ENCODE measurements around the gene ATG9A. TPM values are rescaled to one million over a fixed set of nuclear protein-coding genes. Genes with fewer than 3 reads are reported as not detected.

The ATG9A gene
- total and polyA plus RNA-seq, 2 of the 8 experiments (the other 6 are each of a cell fraction or from before 2014, with no cell fraction given), result 43.6 to 66.8 TPM

DNA sequence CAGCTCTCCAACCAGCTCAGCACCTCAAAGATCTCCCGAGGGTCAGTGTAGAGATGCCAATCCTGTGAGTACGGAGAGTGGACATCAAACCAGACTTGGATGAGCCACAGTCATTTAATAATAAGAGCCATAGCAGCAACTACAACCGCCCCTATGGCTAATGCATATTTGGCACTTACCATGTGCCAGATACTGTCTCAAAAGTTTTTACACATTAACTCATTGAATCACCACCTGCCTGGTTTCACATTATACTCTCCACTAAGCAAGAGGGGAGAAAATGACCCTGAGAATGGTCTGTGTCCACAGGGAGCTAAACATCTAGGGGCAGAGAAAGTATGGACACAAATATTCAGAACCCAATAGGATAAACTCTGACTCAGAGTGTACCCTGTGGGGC lies 55.3 kb downstream of the ATG9A start:
- Histone ChIP-seq H3K79me2 (ENCODE audit: control insufficient read depth in 1 of 2, insufficient read depth in 2 of 2, low read length in 2 of 2) (peaks cover 0 to 5% of the 10 kb centered on the region in 2 experiments; a peak in 1 of 4 replicates), H4K20me1 (replicated peaks in 1 of 2; ENCODE audit: control insufficient read depth in 1 of 2, insufficient read depth in 2 of 2, low read length in 2 of 2) (peaks cover 0 to 4% of the 10 kb centered on the region in 2 experiments), H2AK5ac (ENCODE audit: low read depth, low read length) (no peak overlapping the region), H4K5ac (ENCODE audit: insufficient read length, low read depth, low read length) (no peak overlapping the region), H4K8ac (ENCODE audit: extremely low read depth, insufficient read depth, low read length) (no peak overlapping the region), H3K56ac (replicated peaks; ENCODE audit: insufficient read length, low read depth, low read length) (no peak overlapping the region), H4K91ac (replicated peaks; ENCODE audit: insufficient read length, low read length) (no peak overlapping the region), H3K23ac (ENCODE audit: insufficient read length) (no peak overlapping the region), H3K27me3 (replicated peaks in 1 of 4; ENCODE audit: control insufficient read depth in 3 of 4, extremely low read depth in 1 of 4, insufficient read depth in 3 of 4, low read length in 3 of 4) (no peaks in the 10 kb centered on the region), H3K4ac (replicated peaks; ENCODE audit: insufficient read length, low read depth, low read length) (no peak overlapping the region), H2BK15ac (ENCODE audit: low read length) (no peak overlapping the region), H3K18ac (ENCODE audit: extremely low read depth, low read length) (no peak overlapping the region), H2BK5ac (ENCODE audit: low read depth, low read length) (no peak overlapping the region), H3K4me2 (ENCODE audit: insufficient read depth in 1 of 2, low read depth in 2 of 2, low read length in 2 of 2) (no peak overlapping the region), H3K23me2 (ENCODE audit: low read depth, low read length) (peaks cover 11% of the 10 kb centered on the region; the same call in 1 of the 2 replicates), H2BK12ac (ENCODE audit: low read depth, low read length) (no peak overlapping the region), H2BK20ac (ENCODE audit: low read length) (no peak overlapping the region), H3K79me1 (ENCODE audit: low read depth, low read length) (peaks cover 6% of the 10 kb centered on the region), H2AFZ (ENCODE audit: low read length) (no peak overlapping the region), H3K14ac (ENCODE audit: insufficient read length) (no peak overlapping the region), H3K27ac (ENCODE audit: low read depth, low read length) (no peak overlapping the region), H3K9ac (replicated peaks in 1 of 4; ENCODE audit: extremely low read depth in 1 of 4, low read depth in 3 of 4, low read length in 3 of 4) (no peak overlapping the region), H3K4me3 (ENCODE audit: extremely low read depth in 1 of 4, insufficient read depth in 2 of 4, low read depth in 3 of 4, low read length in 4 of 4) (no peak overlapping the region), H3K9me3 (ENCODE audit: insufficient read depth in 2 of 2, low read depth in 1 of 2, low read length in 1 of 2) (no peaks in the 10 kb centered on the region), H3K4me1 (replicated peaks in 1 of 4; ENCODE audit: control insufficient read depth in 3 of 4, insufficient read depth in 4 of 4, low read length in 3 of 4) (peaks cover 0 to 12% (median 6%) of the 10 kb centered on the region in 4 experiments; a peak in 6 of 7 replicates), H2BK120ac (replicated peaks; ENCODE audit: low read depth, low read length) (no peak overlapping the region), H3K36me3 (ENCODE audit: control insufficient read depth in 2 of 4, insufficient read depth in 4 of 4, low read length in 3 of 4) (peaks cover 0 to 7% (median 3%) of the 10 kb centered on the region in 4 experiments; a peak in 2 of 8 replicates)
- 79% methylated on average over 3 of the region's 3 CpGs; no CpG with 5 or more reads in 1 of the 2 experiments for WGBS, 2 experiments (ENCODE audit: extremely low coverage in 1 of 2, insufficient coverage in 1 of 2, insufficient read length in 1 of 2, insufficient replicate concordance in 2 of 2, low coverage in 1 of 2, low lambda C conversion rate in 2 of 2, missing lambda C conversion rate in 1 of 2)
- FAIRE-seq (no peak), DNase-seq (ENCODE audit: low read depth in 1 of 2, low spot score in 2 of 2) (no peak)
- ChIA-PET POLR2A (ENCODE audit: partially characterized antibody) (interaction anchor here (2.8 kb wide), 1 partner anchor 10 kb away, joined by 9 read pairs; no protein-coding TSS in a partner anchor), CTCF (ENCODE audit: partially characterized antibody) (interaction anchor here (0.9 to 8.3 kb wide), 9 partner anchors 9 to 177 kb away, joined by 3 to 71 read pairs (median 5); partner anchors contain the start of genes GLB1L, NHEJ1 and STK16)
- TF ChIP-seq ASH2L (IDR thresholded peaks at IDR 0.05; ENCODE audit: low read length), result no peak
- TF ChIP-seq, protein P1, sequence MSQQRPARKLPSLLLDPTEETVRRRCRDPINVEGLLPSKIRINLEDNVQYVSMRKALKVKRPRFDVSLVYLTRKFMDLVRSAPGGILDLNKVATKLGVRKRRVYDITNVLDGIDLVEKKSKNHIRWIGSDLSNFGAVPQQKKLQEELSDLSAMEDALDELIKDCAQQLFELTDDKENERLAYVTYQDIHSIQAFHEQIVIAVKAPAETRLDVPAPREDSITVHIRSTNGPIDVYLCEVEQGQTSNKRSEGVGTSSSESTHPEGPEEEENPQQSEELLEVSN (IDR thresholded peaks at IDR 0.05), result no peak
- no peak for TF ChIP-seq CREB1 (IDR thresholded peaks at IDR 0.05)
- TF ChIP-seq SP4 (IDR thresholded peaks at IDR 0.05; ENCODE audit: low read length), result no peak
- no peak for TF ChIP-seq SIN3A (conservative IDR thresholded peaks at IDR 0.05 in 1 of 2, IDR thresholded peaks at IDR 0.05 in 1 of 2; ENCODE audit: low read depth in 1 of 2, low read length in 2 of 2)
- TF ChIP-seq CEBPB (IDR thresholded peaks at IDR 0.05; ENCODE audit: low read depth, low read length), result no peak
- TF ChIP-seq CTCF (IDR thresholded peaks at IDR 0.05; ENCODE audit: control extremely low read depth in 1 of 3, insufficient read depth in 1 of 3, low read depth in 1 of 3, low read length in 3 of 3), result no peak
- no peak for TF ChIP-seq RNF2 (IDR thresholded peaks at IDR 0.05; ENCODE audit: borderline replicate concordance, low read depth, low read length, missing control alignments, poor library complexity, severe bottlenecking)
- TF ChIP-seq CTBP2 (IDR thresholded peaks at IDR 0.05; ENCODE audit: borderline replicate concordance, insufficient read depth, insufficient read length, low read length), result no peak
- no peak for TF ChIP-seq SIX5 (IDR thresholded peaks at IDR 0.05; ENCODE audit: low read depth, low read length)
